ENCODE measurements around the gene HOXB6.

HOXB6 gene

GRCh38 chr17:48630925-48631692 lies 26.3 kb upstream of the HOXB6 start:
- no peak overlapping the region for H3K4me3 ChIP-seq (ENCODE audit: low read length)
- peaks cover 97% of the 10 kb centered on the region for H3K27me3 ChIP-seq (ENCODE audit: insufficient read depth, low read length)
- no peaks in the 10 kb centered on the region for H3K4me1 ChIP-seq (ENCODE audit: insufficient read depth, low read length)
- no peaks in the 10 kb centered on the region for H3K36me3 ChIP-seq (ENCODE audit: insufficient read depth, low read length)
- no peak overlapping the region for H2AFZ ChIP-seq (ENCODE audit: low read depth, low read length)
- no peaks in the 10 kb centered on the region for H3K9me3 ChIP-seq (ENCODE audit: low read length)

GRCh38 chr17:48630009-48630924 lies 25.5 kb upstream of the HOXB6 start:
- H3K4me3 ChIP-seq (ENCODE audit: low read length): no peak overlapping the region
- H3K4me1 ChIP-seq (ENCODE audit: insufficient read depth, low read length): no peaks in the 10 kb centered on the region

DNA sequence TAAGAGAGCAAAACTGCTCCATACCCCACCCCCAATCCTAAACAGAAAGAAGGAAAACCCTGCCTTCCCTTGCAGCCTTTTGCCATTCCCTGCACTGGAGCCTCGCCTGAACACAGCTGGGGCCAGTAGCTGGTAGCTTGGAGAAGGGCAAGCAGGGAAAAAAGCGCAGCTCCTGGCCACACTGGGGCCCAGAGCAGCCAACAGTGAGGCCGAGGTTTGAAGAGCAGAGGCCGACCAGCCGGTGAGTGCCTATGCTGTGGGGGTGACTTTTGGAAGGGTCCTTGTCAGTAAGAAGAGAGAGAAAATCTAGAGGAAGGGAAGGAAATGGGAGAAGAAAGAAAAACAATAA lies 24.6 kb upstream of the HOXB6 start:
- Histone ChIP-seq H2AFZ (ENCODE audit: low read depth, low read length) (no peak overlapping the region), H3K27me3 (ENCODE audit: insufficient read depth, low read length) (peaks cover 97% of the 10 kb centered on the region), H3K9me3 (ENCODE audit: low read length) (no peaks in the 10 kb centered on the region), H3K4me3 (ENCODE audit: low read length) (no peak overlapping the region), H3K4me1 (ENCODE audit: insufficient read depth, low read length) (peaks cover 5% of the 10 kb centered on the region), H3K36me3 (ENCODE audit: insufficient read depth, low read length) (no peaks in the 10 kb centered on the region)

More at GRCh38 chr17:48630009-48630924, 25.5 kb upstream of the HOXB6 start:
- Histone ChIP-seq H2AFZ (ENCODE audit: low read depth, low read length) (no peak overlapping the region), H3K36me3 (ENCODE audit: insufficient read depth, low read length) (no peaks in the 10 kb centered on the region), H3K27me3 (ENCODE audit: insufficient read depth, low read length) (peaks cover 97% of the 10 kb centered on the region), H3K9me3 (ENCODE audit: low read length) (no peaks in the 10 kb centered on the region)

DNA sequence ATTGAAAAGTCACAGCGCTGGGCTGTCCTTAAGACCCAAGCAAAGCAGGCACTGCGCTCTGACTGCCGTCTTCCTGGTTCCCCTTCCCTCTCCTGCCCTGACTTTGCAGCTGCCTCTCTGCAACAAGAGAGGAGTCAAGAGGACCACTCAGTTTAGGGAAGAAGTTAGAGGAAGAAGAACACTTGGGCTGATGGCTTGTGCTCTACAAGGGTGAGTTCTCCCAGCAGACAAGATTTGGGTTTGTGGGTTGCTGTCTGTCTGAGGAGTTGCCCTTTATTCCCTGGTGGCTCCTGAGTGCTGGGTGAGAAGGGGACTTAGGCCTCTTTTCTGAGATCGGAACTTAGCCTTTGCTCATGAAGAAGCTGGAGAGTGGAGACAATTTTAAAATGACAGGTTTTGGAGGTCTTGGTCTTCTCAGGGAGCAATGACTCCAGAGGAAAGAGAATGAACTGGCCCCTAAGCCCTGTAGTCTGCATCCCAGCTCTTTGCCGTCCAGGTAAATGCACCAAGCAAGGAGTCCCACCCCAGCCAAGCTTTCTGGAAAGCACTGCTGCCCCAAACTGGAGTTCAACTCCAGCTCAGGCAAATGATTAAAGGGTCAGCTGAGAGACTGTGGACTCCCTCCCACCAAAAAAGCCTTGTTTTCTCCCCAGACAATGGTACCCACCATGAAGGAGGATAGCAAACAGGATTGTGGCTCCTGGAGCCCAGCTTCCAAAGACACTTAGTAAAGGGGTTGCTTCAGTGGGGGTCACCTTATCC lies 24.0 kb upstream of the HOXB6 start:
- H3K4me3 ChIP-seq (ENCODE audit: low read length): no peak overlapping the region
- H3K27me3 ChIP-seq (ENCODE audit: insufficient read depth, low read length): peaks cover 98% of the 10 kb centered on the region
- H2AFZ ChIP-seq (ENCODE audit: low read depth, low read length): no peak overlapping the region
- H3K36me3 ChIP-seq (ENCODE audit: insufficient read depth, low read length): no peaks in the 10 kb centered on the region
- no peaks in the 10 kb centered on the region for H3K9me3 ChIP-seq (ENCODE audit: low read length)
- H3K4me1 ChIP-seq (ENCODE audit: insufficient read depth, low read length): peaks cover 5% of the 10 kb centered on the region

GRCh38 chr17:48627623-48628521 lies 23.1 kb upstream of the HOXB6 start:
- Histone ChIP-seq H3K27me3 (ENCODE audit: insufficient read depth, low read length) (peaks cover 98% of the 10 kb centered on the region), H3K36me3 (ENCODE audit: insufficient read depth, low read length) (no peaks in the 10 kb centered on the region), H3K4me3 (ENCODE audit: low read length) (no peak overlapping the region), H3K9me3 (ENCODE audit: low read length) (no peaks in the 10 kb centered on the region), H2AFZ (ENCODE audit: low read depth, low read length) (no peak overlapping the region), H3K4me1 (ENCODE audit: insufficient read depth, low read length) (peaks cover 5% of the 10 kb centered on the region)

DNA sequence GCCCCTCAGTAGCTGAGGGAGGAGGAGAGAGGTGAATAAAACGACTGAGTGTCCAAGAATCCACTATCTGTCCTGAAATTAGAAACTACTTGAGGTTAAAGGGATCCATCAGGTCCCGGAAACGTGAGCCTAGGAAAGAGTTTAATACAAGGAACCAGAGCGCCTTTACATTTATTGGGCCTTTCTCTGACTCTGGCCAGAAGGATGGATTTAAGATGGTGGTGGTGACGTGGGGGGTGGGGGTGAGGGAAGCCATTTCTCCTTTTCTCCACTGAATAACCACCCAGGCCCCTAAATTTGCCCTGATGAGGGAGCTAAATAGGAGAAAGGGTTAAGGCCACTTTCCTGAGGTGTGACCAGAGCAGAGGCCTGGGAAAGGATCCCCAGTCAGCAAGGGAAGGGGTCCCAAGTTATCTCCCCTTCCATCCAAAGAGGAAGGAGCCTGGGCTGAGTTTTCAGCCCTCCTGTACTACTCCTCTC lies 22.4 kb upstream of the HOXB6 start:
- no peak overlapping the region for H3K4me3 ChIP-seq (ENCODE audit: low read length)

DNA sequence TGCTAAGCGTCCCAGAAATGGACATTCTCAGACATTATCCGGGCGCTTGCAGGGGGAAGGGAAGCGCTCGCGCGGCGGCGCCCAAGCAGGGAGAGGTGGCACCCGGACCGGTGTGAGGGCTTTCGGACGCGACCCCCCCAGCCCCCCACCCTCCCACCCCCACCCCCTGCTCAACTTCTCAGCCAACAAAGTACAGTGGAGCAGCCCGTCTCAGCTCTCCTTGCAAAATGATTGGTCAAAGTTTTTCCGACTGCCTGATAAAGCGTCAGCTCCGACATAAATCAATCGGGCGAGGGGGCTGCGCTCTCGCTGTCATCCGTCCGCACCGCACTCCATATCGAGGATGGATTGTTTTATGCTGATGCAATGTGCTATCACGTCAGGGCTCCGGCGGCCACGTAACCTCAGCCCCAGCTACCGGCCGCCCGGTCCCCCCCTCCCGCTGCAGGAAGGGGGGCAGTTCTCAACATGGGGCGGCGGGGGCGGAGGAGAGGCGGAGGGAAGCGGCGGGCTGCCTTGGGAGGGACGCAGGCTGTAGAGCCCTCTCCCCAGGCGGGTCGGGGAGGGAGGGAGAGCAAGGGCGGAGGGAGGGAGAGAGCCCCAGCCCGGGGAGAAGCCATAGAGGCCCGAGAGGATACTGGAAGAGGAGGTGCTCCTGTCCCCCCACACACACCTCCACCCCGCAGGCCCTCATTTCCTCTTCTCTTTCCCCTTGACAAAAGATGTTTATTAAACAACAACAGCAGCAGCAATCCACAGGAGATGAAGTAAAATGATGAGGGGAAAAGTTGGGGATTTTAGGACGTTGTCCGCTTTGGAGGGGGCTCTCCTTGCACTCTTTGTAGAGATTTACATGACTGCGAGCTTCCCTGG lies 21.7 kb upstream of the HOXB6 start, which contains the start of gene HOXB9:
Gene HOXB9 (minus strand): TSS at position 114 of the 873 bp plus-strand sequence. CDS start 89 bp downstream, at position 25.
- peaks cover 5% of the 10 kb centered on the region for H3K4me1 ChIP-seq (ENCODE audit: insufficient read depth, low read length)
- H3K36me3 ChIP-seq (ENCODE audit: insufficient read depth, low read length): no peaks in the 10 kb centered on the region
- no peak within 1 kb of the TSS for H2AFZ ChIP-seq (ENCODE audit: low read depth, low read length)
- H3K27me3 ChIP-seq (ENCODE audit: insufficient read depth, low read length): peaks cover 98% of the 10 kb centered on the region
- no peaks in the 10 kb centered on the region for H3K9me3 ChIP-seq (ENCODE audit: low read length)
- no peak within 1 kb of the TSS for H3K4me3 ChIP-seq (ENCODE audit: low read length)

More for the DNA sequence above, 22.4 kb upstream of the HOXB6 start:
- Histone ChIP-seq H3K9me3 (ENCODE audit: low read length) (no peaks in the 10 kb centered on the region), H3K4me1 (ENCODE audit: insufficient read depth, low read length) (peaks cover 5% of the 10 kb centered on the region), H3K27me3 (ENCODE audit: insufficient read depth, low read length) (peaks cover 98% of the 10 kb centered on the region), H3K36me3 (ENCODE audit: insufficient read depth, low read length) (no peaks in the 10 kb centered on the region), H2AFZ (ENCODE audit: low read depth, low read length) (no peak overlapping the region)

- Histone ChIP-seq H3K9me3 (ENCODE audit: low read length) (no peaks in the 10 kb centered on the region), H3K27me3 (ENCODE audit: insufficient read depth, low read length) (peaks cover 98% of the 10 kb centered on the region), H3K4me3 (ENCODE audit: low read length) (no peak overlapping the region), H2AFZ (ENCODE audit: low read depth, low read length) (no peak overlapping the region), H3K4me1 (ENCODE audit: insufficient read depth, low read length) (peaks cover 5% of the 10 kb centered on the region), H3K36me3 (ENCODE audit: insufficient read depth, low read length) (no peaks in the 10 kb centered on the region)
Measured at GRCh38 chr17:48625495-48626244, 20.9 kb upstream of the HOXB6 start.

DNA sequence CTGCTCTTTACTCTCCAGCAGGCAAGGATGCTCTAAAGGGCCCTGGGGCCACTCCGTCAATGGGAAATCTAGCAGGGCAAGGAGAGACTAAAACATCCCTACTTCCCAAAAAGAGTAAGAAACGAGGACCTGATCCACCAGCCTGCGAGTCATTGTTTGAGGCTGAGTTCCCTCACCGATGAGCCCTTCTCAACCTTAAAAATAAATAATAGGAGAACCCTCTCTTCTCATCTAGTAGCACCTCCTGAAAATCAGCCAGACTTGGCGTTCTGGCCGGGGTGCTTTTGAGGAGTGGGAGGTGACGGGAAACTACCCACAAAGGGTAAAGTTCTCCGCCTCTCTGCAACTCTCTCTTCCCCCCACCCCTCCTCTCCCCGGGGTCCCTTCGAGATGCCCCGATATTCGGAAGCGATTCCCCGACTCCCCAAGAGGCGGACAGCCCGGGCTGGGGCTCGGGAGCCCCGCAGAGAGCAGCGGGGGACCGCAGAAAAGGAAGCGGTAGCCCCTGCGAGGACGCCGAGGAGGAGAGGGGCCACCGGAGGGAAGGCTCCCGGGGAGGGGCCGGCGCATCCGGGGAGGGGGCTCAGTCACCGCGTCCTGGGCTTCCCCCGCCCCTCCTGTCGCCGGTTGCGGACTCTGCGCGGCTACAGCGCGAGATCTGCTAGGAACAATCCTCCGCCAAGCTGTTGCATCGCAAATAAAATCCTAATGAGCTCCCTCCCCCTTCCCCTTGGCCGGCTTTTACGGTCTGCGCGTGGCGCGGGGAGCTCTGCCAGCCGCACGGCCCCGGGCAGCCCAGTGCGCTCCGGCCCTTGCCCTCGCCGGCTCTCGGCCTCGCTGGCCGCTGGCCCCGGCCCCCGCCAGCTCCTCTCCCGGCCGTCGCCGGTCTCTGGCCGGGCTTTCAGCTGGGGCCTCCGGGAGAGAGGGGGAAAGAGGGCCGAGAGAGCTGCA lies 20.0 kb upstream of the HOXB6 start:
- Histone ChIP-seq H3K36me3 (ENCODE audit: insufficient read depth, low read length) (no peaks in the 10 kb centered on the region), H3K4me3 (ENCODE audit: low read length) (no peak overlapping the region), H3K9me3 (ENCODE audit: low read length) (no peaks in the 10 kb centered on the region), H3K4me1 (ENCODE audit: insufficient read depth, low read length) (peaks cover 5% of the 10 kb centered on the region), H3K27me3 (ENCODE audit: insufficient read depth, low read length) (peaks cover 98% of the 10 kb centered on the region), H2AFZ (ENCODE audit: low read depth, low read length) (no peak overlapping the region)

GRCh38 chr17:48624118-48624517 lies 19.3 kb upstream of the HOXB6 start:
- peaks cover 5% of the 10 kb centered on the region for H3K4me1 ChIP-seq (ENCODE audit: insufficient read depth, low read length)
- H3K4me3 ChIP-seq (ENCODE audit: low read length): no peak overlapping the region
- no peaks in the 10 kb centered on the region for H3K36me3 ChIP-seq (ENCODE audit: insufficient read depth, low read length)
- peaks cover 98% of the 10 kb centered on the region for H3K27me3 ChIP-seq (ENCODE audit: insufficient read depth, low read length)
- no peak overlapping the region for H2AFZ ChIP-seq (ENCODE audit: low read depth, low read length)
- no peaks in the 10 kb centered on the region for H3K9me3 ChIP-seq (ENCODE audit: low read length)
